ENCODE data around the gene CSF1R.

DNA sequence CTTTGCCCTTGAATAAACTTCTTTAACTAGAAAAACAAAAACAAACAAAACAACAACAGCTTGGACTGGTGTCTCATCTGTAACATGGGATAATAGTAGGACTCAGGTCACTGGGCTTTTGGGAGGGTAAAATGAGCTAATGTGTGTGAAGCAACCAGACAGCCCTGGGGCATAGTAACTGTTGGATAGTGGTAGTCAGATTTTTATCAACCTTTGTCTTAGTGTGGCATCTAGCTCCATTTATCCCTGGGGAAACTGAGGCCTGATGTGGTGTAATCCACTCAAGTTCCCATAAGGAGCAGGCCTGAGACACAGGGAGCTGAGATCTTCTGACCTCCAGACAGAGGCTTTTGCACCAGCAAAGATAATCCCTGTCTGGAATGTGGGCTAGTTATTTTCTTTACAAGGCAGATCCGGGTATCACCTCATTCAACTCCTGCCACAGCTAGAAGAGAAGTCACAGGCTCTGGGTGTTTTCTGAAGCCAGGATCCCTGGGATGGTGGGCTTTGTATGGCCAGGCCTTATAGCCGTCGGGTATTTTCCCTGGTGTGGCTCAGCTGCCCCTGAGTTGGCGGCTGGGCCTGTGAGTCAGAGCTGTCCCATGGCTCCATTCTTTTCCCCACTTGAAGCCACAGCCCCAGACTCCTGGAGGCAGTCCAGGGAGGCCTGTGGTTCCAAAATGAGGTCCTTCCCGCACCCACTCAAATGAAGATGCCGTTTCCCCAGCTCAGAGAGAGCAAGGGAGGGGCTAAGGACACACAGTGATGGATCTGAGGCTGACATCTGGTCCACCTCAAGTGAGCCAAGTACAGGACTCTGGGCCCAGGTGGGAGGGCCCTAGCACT lies 26.1 kb upstream of the CSF1R start:
- TF ChIP-seq POLR2A (IDR thresholded peaks at IDR 0.05): no peak
- no peak for TF ChIP-seq CTCF (IDR thresholded peaks at IDR 0.05)
- no peak for TF ChIP-seq POLR2AphosphoS5 (IDR thresholded peaks at IDR 0.05)
- no peak for TF ChIP-seq EP300 (IDR thresholded peaks at IDR 0.05)

All from gastroesophageal sphincter (tissue), 3 donors.